HEK293 (cell line): ENCODE results near the gene HDAC7.

Experiments
- BCL11A ChIP-seq: fragments of 450-650 bp; formaldehyde crosslinking; IDR thresholded peaks from 2 replicates; pipeline ENCODE4 v1.5.1; 2016; ENCODE audit warnings: low read depth, missing biosample characterization, missing genetic modification characterization
- ZBTB7A ChIP-seq: fragments of 450-650 bp; formaldehyde crosslinking; IDR thresholded peaks from 2 replicates; pipeline ENCODE4 v1.5.1; 2016; ENCODE audit warnings: low read depth, missing biosample characterization, missing genetic modification characterization
- ZNF114 ChIP-seq: fragments of 450-650 bp; formaldehyde crosslinking; IDR thresholded peaks from 2 replicates; pipeline ENCODE4 v1.5.0; 2017; ENCODE audit warnings: missing biosample characterization, missing genetic modification characterization
- ZNF121 ChIP-seq: fragments of 450-650 bp; formaldehyde crosslinking; IDR thresholded peaks from 2 replicates; pipeline ENCODE4 v1.5.1; 2016; ENCODE audit warnings: missing biosample characterization, missing genetic modification characterization
- ZNF266 ChIP-seq: fragments of 450-650 bp; formaldehyde crosslinking; IDR thresholded peaks from 2 replicates; pipeline ENCODE4 v1.5.1; 2016; ENCODE audit warnings: missing biosample characterization, missing genetic modification characterization, low read depth
- ZNF510 ChIP-seq: fragments of 450-650 bp; formaldehyde crosslinking; IDR thresholded peaks from 2 replicates; pipeline ENCODE4 v1.5.1; 2018; ENCODE audit warnings: mild to moderate bottlenecking, missing genetic modification characterization, missing biosample characterization; ENCODE audit not compliant: insufficient replicate concordance
- ZNF785 ChIP-seq: fragments of 450-650 bp; formaldehyde crosslinking; IDR thresholded peaks from 2 replicates; pipeline ENCODE4 v1.5.1; 2016; ENCODE audit warnings: missing biosample characterization, missing genetic modification characterization
- TF ChIP-seq, protein P1 (sequence below): fragments of 450-650 bp; formaldehyde crosslinking; IDR thresholded peaks from 2 replicates; pipeline ENCODE4 v1.5.1; 2016; ENCODE audit warnings: missing biosample characterization, missing genetic modification characterization
- TF ChIP-seq, protein P2 (sequence below): fragments of 450-650 bp; formaldehyde crosslinking; IDR thresholded peaks from 2 replicates; pipeline ENCODE4 v1.5.1; 2016; ENCODE audit warnings: missing biosample characterization, missing genetic modification characterization
- TF ChIP-seq, protein P3 (sequence below): sonication (generic); formaldehyde crosslinking; IDR thresholded peaks from 2 replicates; pipeline ENCODE4 v1.8.1; 2022; ENCODE audit warnings: mild to moderate bottlenecking, moderate library complexity, missing genetic modification reagents

DNA sequence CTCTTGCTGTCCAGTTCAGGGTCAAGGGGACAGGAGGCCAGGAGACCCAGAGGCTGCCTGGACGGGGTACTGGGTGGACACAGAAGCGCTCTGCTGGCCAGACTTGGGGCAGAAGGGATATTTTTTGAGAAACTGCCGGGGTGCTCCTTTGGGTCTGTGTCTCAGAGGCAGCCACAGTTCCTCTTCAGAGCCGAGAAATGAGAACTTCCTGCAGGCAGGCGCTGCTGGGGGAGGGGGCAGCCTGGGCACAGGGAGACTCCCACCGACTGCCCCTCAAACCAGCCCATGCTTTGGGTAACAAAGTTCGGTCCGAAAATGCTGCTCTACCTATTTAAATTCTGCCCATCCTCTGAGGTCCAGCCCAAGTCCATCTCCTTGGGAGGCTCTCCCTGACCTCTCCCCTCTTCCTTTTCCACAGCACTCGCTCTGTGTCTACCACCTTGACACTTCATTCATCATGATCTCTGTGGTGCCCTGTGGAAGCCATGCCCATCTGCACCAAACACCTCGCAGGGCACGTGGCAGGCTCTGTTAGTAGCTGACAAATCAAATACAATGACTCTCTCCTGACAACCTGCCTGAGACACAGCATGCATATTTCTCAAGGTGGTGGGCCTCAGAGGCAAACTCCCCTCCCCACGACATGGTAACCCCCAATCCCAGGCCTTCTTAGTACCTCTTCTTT is 16.4 kb downstream of the HDAC7 start:
- TF ChIP-seq, protein P1, sequence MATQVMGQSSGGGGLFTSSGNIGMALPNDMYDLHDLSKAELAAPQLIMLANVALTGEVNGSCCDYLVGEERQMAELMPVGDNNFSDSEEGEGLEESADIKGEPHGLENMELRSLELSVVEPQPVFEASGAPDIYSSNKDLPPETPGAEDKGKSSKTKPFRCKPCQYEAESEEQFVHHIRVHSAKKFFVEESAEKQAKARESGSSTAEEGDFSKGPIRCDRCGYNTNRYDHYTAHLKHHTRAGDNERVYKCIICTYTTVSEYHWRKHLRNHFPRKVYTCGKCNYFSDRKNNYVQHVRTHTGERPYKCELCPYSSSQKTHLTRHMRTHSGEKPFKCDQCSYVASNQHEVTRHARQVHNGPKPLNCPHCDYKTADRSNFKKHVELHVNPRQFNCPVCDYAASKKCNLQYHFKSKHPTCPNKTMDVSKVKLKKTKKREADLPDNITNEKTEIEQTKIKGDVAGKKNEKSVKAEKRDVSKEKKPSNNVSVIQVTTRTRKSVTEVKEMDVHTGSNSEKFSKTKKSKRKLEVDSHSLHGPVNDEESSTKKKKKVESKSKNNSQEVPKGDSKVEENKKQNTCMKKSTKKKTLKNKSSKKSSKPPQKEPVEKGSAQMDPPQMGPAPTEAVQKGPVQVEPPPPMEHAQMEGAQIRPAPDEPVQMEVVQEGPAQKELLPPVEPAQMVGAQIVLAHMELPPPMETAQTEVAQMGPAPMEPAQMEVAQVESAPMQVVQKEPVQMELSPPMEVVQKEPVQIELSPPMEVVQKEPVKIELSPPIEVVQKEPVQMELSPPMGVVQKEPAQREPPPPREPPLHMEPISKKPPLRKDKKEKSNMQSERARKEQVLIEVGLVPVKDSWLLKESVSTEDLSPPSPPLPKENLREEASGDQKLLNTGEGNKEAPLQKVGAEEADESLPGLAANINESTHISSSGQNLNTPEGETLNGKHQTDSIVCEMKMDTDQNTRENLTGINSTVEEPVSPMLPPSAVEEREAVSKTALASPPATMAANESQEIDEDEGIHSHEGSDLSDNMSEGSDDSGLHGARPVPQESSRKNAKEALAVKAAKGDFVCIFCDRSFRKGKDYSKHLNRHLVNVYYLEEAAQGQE (tag by site-specific recombination) = no peak
- no peak for TF ChIP-seq ZNF785 (tag by site-specific recombination)
- TF ChIP-seq ZBTB7A = no peak
- TF ChIP-seq, protein P2, sequence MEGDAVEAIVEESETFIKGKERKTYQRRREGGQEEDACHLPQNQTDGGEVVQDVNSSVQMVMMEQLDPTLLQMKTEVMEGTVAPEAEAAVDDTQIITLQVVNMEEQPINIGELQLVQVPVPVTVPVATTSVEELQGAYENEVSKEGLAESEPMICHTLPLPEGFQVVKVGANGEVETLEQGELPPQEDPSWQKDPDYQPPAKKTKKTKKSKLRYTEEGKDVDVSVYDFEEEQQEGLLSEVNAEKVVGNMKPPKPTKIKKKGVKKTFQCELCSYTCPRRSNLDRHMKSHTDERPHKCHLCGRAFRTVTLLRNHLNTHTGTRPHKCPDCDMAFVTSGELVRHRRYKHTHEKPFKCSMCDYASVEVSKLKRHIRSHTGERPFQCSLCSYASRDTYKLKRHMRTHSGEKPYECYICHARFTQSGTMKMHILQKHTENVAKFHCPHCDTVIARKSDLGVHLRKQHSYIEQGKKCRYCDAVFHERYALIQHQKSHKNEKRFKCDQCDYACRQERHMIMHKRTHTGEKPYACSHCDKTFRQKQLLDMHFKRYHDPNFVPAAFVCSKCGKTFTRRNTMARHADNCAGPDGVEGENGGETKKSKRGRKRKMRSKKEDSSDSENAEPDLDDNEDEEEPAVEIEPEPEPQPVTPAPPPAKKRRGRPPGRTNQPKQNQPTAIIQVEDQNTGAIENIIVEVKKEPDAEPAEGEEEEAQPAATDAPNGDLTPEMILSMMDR (tag by site-specific recombination) = no peak
- no peak for TF ChIP-seq ZNF266 (tag by site-specific recombination)
- TF ChIP-seq, protein P3, sequence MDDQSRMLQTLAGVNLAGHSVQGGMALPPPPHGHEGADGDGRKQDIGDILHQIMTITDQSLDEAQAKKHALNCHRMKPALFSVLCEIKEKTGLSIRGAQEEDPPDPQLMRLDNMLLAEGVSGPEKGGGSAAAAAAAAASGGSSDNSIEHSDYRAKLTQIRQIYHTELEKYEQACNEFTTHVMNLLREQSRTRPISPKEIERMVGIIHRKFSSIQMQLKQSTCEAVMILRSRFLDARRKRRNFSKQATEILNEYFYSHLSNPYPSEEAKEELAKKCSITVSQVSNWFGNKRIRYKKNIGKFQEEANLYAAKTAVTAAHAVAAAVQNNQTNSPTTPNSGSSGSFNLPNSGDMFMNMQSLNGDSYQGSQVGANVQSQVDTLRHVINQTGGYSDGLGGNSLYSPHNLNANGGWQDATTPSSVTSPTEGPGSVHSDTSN (CRISPR knock-in tag) = no peak
- TF ChIP-seq ZNF114 (tag by site-specific recombination) = no peak
- TF ChIP-seq ZNF510 = no peak
- TF ChIP-seq BCL11A = no peak
- no peak for TF ChIP-seq ZNF121 (tag by site-specific recombination)
